ENCODE results near the gene SOCS7.

The SOCS7 gene

DNA sequence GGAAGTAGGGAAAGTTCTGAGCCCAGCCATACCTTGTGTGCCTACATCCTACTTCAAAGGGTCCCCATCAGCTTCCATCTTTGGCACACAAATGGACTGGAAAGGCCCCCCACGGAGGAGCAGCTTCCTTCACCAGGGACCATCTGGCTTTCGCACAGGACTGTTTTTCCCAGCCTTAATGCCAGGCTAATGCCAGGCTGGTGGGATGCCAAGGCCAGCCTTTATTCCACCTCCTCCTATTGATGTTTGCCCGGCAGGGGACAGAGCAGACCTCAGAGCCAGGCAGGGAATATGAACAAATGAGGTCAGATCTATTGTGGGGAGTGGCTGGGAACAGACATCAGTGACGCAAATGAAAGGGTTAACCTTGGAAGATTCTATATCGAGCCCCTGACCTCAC lies 13.6 kb upstream of the SOCS7 start:
- no peak for DNase-seq

DNA sequence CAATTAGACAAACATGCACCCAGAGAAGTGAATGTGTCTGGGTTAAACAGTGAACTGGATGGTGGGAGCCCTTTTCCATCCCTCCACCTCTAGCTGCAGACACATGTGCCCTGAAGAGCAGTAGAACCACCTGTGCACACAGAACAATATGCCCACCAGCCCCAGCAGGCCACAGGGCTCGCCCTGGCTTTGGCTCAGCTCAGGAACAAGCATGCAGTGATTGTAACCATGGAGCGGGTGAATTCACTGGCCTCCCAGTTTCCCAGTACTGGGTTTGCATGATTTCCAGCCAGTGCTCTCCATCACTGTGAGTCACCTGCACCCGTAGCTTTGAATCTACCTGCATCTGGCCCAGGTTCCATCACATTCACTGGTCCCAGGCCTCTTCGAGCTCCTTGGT lies 13.1 kb upstream of the SOCS7 start:
- no peak for DNase-seq

DNA sequence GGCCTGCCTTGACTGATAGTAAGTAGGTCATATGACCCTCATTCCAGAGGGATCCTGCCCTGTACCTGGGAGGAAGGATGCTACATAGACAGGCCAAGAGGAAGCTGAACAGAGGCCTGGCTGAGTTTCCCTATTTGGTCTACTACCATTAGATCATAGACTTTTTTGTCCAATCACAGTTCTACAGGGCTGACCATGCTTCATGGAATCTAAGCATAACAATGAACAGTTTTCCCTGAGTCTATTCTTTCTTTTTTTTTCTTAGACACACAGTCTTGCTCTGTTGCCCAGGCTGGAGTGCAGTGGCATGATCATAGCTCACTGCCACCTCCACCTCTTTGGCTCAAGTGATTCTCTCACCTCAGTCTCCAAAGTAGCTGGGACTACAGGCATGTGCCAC lies 11.8 kb upstream of the SOCS7 start:
- DNase-seq = no peak

GRCh38 chr17:38341035-38341721 lies 10.5 kb upstream of the SOCS7 start:
- no peak for DNase-seq

- no peak for DNase-seq
Observed at GRCh38 chr17:38342886-38343607, 8.6 kb upstream of the SOCS7 start.

DNA sequence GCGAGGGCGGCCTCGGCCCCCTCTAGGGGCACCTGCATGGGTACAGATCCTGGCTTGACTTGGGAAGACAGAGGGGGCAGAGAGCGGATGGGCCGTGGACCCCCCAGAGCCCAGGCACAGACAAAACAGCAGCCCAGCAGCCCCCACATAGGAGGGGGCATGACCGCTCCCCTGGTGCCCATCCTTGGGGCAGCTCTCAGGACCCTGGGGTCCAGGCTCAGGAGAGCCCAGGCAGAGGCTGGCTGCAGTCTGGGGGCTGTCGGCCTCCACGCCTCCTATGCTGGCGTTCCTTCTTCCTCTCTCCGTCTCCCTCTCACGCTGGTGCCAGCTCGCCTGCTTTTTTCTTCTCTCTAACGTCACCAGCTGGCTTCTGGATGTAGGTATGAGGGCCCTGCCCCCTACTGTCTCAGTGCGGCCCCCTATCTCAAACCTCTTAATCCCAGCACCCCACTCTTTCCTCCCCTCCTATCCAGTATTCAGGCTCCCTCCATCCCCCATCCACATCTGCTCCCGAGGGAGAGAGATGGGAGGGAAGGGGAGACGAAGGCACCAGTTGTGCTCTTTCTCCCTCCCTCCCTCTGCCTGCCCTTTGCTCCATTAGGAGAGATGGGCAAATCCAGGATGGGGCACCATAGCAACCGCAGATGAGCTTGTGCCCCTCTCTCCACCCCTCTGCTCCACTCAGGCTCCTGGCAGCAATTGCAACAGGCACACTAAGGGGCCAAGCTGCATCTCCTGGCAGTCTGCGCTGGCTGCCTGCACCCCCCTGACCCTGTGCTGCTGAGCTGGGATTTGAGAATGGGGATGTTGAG lies 7.8 kb upstream of the SOCS7 start, which contains the start of gene GPR179:
GPR179 (minus strand) TSS at position 349 of the 812 bp plus-strand sequence; CDS start at position 182, 167 bp downstream.
- DNase-seq = no peak

DNA sequence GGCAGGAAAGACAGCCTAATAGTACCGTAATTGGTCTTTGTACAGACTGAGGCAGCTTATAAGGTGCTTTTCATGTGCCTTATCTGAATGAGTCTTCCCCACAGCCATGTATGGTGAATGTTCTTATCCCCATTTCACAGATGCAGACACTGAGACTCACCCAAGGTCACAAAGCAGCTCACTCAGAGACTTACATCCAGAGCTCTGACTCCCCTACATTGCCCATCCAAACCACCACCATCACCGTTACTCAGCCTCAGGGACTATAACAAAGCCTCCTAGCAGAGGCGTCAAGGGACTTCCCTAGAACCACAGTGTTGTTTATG lies 7.3 kb upstream of the SOCS7 start:
- DNase-seq = no peak

DNA sequence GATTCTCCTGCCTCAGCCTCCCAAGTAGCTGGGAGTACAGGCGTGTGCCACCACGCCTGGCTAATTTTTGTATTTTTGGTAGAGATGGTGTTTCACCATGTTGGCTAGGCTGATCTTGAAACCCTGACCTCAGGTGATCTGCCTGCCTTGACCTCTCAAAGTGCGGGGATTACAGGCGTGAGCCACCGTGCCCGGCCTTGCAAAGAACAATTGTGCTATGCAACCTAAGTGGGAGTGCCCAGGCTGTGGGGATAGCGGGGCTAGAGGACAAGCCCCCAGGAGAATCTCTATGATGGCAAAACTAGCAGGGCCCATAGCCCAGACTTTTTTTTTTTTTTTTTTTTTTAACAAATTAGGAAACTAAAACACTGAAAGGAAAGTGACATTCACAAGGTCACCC lies 5.9 kb upstream of the SOCS7 start:
- no peak for DNase-seq

DNA sequence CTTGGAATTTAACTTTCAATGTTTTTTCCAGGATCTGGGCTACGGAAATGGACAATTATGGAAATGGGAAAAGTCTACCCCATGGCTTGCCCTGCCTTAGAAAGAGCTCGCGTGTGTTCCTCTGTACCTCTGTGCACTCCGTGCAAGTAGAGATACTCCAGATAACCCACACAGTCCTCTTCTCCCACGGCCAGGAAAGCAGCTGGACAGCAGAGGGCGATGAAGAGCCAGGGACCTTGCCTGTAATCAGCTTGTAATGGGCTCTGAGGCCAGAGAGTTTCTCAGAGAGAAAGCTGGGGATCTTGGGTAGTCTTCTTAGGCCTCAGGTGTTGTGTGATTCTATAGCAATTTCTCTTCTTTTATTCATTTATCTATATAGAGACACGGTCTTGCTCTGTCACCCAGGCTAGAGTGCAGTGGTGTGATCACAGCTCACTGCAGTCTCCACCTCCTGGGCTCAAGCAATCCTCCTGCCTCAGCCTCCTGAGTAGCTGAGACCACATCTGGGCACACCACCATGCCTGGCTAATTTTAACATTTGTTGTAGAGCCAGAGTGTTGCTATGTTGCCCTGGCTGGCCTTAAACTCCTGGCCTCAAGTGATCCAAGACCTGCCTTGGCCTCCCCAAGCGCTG lies 2.4 kb upstream of the SOCS7 start:
- peak; percentile 86 for DNase-seq

DNA sequence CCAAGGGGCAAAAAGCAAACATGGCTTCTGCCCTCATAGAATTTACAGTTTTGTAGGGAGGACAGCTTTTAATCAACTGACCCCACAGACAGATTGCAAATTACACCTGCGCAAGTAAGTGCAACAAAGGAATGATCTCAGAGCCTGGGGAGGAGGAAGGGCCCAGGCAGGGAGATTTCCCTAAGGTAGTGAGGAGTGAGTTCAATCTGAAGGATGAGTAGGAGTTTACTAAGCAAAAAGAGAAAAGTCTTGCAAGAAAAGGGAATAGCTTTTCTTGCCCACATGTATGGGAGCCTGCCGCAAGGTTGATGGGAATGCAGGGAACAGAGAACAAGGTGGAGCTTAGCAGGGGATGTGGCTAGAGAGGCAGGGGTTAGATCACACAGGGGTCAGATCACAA lies 1.6 kb upstream of the SOCS7 start:
- DNase-seq = no peak

- DNase-seq = peak; percentile 17
Observed at GRCh38 chr17:38352245-38353085, 821 bp downstream of the SOCS7 start.

- no peak for DNase-seq
Observed at GRCh38 chr17:38353086-38353604, 1.5 kb downstream of the SOCS7 start.

- no peak for DNase-seq
Observed at GRCh38 chr17:38353668-38354067, 2.0 kb downstream of the SOCS7 start.

DNA sequence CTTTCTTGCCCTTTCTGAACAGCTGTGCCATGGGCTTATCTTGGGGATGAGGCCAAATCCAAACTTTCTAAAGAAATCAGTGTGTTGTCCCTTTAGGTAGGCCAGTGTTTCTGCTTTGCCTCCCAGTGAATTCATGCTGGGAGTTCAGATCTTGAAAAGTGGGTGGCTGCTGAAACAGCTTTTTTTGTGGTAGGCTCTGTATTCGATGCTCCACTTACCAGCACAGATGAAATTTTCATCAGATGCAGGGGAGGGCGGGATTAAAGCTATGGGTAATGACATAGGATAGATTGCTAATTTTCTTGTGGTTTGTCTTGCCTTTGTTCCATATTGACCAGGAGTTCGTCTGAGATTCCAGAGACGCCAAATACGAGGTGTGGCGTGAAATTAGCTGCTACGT lies 2.8 kb downstream of the SOCS7 start:
- DNase-seq = no peak

DNA sequence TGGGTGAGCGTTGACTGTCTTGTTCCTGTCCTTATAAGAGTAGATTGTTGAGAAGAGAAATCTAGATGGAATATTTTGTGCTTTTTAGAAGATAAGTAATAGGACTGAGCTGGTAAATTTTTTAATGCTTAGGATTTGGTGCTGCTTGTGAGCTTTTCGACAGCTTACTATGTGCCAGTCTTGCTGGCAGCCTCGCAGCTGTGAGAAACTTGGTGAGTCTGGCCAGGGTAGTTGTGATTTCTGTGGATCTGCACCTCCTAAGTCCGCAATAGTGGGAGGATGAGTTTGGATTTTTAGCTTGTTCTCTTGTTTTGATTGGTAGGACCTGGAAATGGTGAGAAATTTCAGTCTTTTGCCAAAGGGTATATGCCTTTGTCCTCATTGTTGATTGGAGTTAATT lies 3.6 kb downstream of the SOCS7 start:
- no peak for DNase-seq

DNA sequence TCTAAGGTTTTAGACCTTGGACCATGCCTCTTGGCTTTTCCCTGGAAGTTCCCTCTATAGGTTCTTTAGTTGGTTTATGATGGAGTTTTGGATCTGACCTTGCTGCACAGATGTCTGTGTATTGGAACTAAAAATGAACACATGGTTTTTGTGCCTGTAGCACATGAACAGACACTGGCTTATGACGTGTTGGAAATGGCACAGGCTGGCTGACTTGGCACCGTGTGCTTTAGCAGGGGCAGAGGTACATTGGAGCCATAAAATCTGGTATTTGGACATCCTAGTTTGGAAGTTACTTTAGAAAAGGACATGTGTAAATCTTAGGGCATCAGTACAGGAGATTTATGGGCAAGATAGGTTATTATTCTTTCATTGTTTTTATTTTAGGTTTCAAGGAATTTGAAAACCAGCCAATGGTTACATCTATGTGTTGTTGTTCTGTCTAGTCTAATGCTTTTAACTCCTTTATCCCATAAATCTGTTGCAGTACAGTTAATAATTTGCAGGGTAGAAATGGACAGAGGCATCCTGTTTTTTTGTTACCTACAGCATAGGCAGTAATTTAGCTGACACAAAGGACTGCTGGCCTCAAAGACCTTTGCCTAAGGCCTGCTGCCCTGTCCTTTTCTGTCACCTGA lies 6.0 kb downstream of the SOCS7 start:
- DNase-seq = no peak

DNA sequence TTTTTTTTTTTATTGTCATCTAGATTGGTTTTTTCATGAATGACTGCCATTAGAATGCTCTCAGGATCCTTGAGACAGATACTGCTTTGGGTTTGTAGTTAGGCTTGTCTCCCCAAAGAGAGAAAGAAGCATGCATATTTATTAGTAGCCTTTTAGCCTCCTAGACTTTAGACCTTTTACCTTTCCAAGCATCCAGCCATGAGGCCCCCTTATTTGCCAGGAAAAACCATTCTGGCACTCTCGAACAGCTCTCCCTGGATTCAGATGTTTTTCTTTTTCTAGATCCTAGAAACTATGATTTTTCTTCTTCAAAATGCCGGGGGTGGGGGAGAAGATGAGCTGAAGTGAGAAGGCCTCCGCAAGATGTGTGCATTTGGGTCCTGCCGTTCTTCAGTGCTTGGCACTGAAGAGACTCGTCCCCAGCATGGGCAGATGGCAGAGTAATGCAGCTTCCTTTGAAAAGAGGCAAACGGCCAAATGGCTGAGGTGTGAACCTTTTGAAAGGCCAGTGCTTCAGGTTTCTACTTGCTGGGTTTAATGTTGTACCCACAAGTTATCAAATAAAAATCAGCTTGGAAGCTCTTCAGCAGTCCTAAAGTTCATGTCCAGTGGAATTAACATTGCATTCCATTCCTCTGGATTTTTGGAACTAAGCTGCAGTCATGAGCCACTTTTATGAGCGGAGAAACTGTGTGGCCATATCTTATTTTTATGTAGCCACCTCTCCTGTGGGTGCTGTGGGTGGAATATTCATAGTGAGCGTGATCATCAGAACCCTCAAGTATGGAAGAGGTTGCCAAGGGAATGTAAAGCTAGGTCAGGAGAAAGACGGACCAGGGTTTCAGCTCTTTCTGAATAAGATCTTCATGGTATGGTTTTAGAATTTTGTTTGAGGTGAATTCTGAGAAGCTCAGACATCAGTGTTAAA lies 7.2 kb downstream of the SOCS7 start:
- no peak for DNase-seq

DNA sequence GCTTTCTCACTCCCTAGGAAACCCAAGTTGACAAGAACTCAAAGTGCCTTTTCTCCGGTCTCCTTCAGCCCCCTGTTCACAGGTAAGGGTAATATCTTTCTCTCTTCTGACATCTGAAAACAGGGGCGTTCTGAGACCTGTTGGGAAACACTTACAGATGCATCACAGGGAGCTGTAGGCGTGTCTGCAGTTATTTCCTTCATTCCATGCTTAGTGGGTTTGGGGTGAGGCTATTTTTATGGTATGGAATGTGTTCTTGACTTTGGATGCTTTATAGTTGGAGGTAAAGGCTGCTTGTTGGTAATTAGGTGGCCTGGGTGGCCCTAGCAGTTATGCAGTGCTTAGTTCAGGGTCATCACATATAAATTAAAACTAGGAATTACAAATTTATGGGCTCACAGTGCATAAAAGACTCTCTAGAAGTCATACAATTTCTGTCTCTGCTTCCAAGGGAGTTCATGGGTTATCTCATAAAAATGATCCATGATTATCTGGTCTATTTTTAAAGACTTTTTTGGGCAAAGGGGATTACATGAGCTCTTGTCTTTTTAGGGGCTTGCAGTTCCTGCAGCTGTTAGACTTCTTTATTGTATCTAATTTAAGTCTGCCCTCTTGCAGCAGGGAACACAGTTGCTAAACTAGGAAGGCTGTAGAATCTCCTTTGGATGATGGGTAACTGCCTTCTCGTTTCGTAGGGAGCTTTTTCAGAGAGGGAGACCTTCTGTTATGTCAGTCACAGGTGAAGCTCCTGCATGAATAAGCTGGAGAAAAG lies 10.2 kb downstream of the SOCS7 start:
- no peak for DNase-seq

- no peak for DNase-seq
Observed at GRCh38 chr17:38363016-38363415, 11.4 kb downstream of the SOCS7 start.

- no peak for DNase-seq
Observed at GRCh38 chr17:38364741-38365140, 13.1 kb downstream of the SOCS7 start.
